BLaER1 (cell line): ENCODE results near the gene CSNK1D.

ENCODE experiments used
- H3K27ac ChIP-seq: shearing (Covaris generic); formaldehyde crosslinking; 2 replicates; pipeline ENCODE4 v1.8.1; 2022
- H3K27me3 ChIP-seq: shearing (Covaris generic); formaldehyde crosslinking; 2 replicates; pipeline ENCODE4 v1.8.1; 2022
- H3K36me3 ChIP-seq: shearing (Covaris generic); formaldehyde crosslinking; 2 replicates; pipeline ENCODE4 v1.8.1; 2022
- H3K4me1 ChIP-seq: shearing (Covaris generic); formaldehyde crosslinking; 2 replicates; pipeline ENCODE4 v1.8.1; 2022
- H3K4me2 ChIP-seq: shearing (Covaris generic); formaldehyde crosslinking; 2 replicates; pipeline ENCODE4 v1.8.1; 2022
- H3K4me3 ChIP-seq: shearing (Covaris generic); formaldehyde crosslinking; 2 replicates; pipeline ENCODE4 v1.8.1; 2022
- H3K9ac ChIP-seq: shearing (Covaris generic); formaldehyde crosslinking; 2 replicates; pipeline ENCODE4 v1.8.1; 2022
- H3K9me3 ChIP-seq: shearing (Covaris generic); formaldehyde crosslinking; 2 replicates; pipeline ENCODE4 v1.8.1; 2022
- H4K20me1 ChIP-seq: shearing (Covaris generic); formaldehyde crosslinking; 2 replicates; pipeline ENCODE4 v1.8.1; 2022
- Cebpa-rat ChIP-seq: shearing (Covaris generic); IDR thresholded peaks from 2 replicates; pipeline ENCODE4 v1.8.1; 2022

The CSNK1D gene

DNA sequence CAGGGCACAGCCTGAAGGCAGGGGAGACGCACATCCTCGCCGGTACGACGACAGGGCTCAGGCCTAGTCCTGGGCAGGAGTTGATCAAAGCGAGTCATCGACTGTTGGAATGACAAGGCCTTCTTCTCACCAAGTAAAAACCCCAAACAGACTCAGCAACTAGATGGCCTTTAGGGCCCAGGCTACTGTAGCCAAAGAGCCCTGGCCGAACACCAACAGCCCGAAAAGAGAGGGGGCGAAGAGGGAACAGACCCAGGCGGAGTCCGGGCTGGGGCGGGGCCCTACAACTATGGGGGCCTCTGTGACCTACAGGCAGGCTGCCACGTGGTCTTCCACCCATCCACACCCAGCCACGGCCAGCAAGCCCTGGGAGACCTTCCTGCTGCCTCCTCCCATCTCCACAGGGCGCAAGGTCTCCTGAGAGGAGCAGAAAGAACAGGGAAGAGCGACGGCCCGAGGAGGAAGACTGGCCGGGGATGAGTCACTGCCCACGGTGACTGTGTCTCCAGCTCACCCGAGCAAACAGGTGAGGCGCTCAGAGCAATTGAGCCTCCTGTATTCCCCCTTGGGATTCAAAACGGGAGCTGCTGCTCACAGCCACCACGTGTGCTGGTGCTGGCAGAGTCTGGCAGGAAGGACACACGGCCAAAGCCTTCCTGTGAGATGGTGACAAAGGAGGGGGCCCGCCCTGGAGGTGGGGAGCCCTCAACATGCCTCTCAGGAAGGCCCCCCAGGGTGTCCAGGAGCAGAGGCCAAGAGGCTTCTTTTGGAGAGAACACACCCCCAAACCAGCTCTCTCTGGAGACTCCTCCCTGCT, 26.9 kb downstream of the CSNK1D start:
- TF ChIP-seq Cebpa-rat: no peak
- H4K20me1 ChIP-seq: peaks cover 100% of the 10 kb centered on the region
- no peaks in the 10 kb centered on the region for H3K9me3 ChIP-seq
- H3K27me3 ChIP-seq: no peaks in the 10 kb centered on the region
- H3K4me2 ChIP-seq: peak overlapping the region; percentile 81
- H3K4me3 ChIP-seq: peak overlapping the region; percentile 6; the same call in 1 of the 2 replicates
- peak overlapping the region; percentile 74 for H3K27ac ChIP-seq
- peaks cover 97% of the 10 kb centered on the region for H3K36me3 ChIP-seq
- H3K9ac ChIP-seq: peak overlapping the region; percentile 58; the same call in 1 of the 2 replicates
- peaks cover 86% of the 10 kb centered on the region for H3K4me1 ChIP-seq

DNA sequence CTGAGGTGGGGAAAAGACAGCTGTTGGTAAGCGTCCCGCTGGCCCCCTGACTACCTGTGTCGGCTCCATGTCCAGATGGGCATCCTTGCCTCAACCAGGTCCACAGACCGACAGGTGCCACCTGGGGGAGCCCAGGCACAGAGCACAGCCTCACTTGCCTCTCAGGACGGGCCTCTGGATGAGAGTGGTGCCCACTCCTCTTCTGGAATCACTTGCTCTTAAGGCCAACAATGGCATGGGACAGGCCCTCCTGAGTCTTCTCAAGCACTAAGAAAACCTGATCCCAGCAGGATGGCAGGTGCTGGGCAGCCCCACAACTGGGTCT, 27.5 kb downstream of the CSNK1D start:
- Histone ChIP-seq H3K9me3 (no peaks in the 10 kb centered on the region), H3K27ac (peak overlapping the region; percentile 74; the same call in 1 of the 2 replicates), H3K27me3 (no peaks in the 10 kb centered on the region), H3K4me3 (no peak overlapping the region), H3K36me3 (peaks cover 97% of the 10 kb centered on the region), H3K4me1 (peaks cover 87% of the 10 kb centered on the region), H3K9ac (peak overlapping the region; percentile 58; the same call in 1 of the 2 replicates), H4K20me1 (peaks cover 100% of the 10 kb centered on the region), H3K4me2 (peak overlapping the region; percentile 81)
- no peak for TF ChIP-seq Cebpa-rat

DNA sequence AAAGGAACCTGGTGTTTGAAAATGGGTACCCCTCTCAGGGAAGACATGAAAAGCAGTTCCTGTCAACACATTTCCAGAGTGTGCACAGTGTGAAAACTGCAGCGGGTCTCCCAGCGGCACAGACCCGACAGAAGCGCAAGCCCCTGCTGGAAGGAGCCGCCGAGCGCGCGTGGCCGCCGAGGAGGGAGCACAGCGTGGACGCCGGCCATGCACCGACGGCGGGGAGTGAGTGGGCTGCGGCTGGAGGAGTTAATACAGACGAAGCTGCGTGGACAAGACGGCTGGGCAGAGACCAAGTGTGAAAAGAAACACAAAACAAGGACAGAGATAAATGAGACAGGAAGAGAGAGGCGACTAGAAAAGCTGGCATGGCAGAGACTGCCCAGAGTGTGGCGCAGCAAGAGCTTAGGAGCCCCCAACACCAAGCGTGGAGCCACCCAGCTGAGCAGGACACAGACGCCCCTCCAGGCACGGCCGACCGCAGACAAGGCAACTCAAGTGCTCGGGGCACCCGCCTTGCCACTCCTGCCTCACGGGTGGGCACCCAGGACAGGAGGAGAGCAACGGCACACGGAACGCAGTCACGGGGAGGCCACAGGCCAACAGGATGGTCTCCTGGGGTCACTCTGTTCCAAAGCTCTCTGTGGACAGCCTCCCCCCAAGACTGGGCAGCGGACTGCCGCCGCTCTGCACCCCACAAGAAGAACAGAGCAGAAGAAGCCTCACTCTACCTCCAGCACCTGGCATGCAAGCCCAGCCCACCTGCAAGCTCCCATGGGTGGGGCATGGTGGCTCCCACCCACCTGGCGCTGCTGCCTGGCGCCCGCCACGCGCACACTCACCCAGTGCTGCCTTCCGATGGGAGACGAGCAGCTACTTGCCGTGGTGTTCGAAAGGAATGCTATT, 28.1 kb downstream of the CSNK1D start:
- Histone ChIP-seq H3K4me1 (peaks cover 87% of the 10 kb centered on the region), H3K4me3 (no peak overlapping the region), H3K4me2 (0 out of 2 replicates have a peak overlapping the region, but pooled peaks have one; percentile 81), H3K9ac (no peak overlapping the region), H3K36me3 (peaks cover 97% of the 10 kb centered on the region), H3K9me3 (no peaks in the 10 kb centered on the region), H3K27me3 (no peaks in the 10 kb centered on the region), H3K27ac (peak overlapping the region; percentile 74; the same call in 1 of the 2 replicates), H4K20me1 (peaks cover 100% of the 10 kb centered on the region)
- no peak for TF ChIP-seq Cebpa-rat

DNA sequence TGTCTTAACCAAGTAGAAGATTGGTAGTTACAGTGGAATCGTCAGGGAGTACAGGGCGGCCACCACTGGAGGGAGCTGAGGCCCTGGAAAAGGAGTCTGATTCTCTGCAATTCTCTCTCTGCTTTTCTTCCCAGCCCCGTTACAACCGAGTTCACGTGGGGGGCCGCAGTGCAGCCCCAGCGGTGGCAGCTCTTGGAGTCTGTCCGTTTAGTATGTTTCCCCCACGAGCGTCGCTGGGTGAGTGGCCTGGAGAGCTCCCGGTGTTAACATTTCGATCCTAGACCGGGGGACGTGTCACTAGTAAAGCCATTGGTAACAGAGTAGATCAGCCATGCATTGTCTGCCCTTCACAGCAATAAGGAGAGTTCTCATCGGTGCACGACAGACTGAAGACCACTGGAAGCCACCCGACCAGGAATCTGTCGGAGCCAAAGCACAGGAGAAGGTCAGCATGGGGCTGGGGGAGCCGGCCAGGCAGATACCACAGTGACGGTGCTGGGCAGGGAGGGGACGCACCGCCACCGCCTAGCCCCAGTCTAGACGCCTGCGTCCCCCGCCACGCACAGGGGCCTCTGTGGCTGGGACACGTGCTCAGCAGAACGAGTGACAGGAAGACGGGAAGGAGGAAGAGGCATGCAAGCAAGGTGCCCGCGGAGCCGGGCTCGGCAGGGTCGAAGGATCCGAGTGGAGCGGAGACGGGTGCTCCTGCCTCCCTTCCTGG, 28.9 kb downstream of the CSNK1D start:
- Histone ChIP-seq H3K4me2 (no peak overlapping the region), H3K9ac (no peak overlapping the region), H3K27ac (0 out of 2 replicates have a peak overlapping the region, but pooled peaks have one; percentile 19), H3K36me3 (peaks cover 97% of the 10 kb centered on the region), H3K4me1 (peaks cover 87% of the 10 kb centered on the region), H3K27me3 (no peaks in the 10 kb centered on the region), H3K9me3 (no peaks in the 10 kb centered on the region), H4K20me1 (peaks cover 100% of the 10 kb centered on the region), H3K4me3 (no peak overlapping the region)
- no peak for TF ChIP-seq Cebpa-rat

DNA sequence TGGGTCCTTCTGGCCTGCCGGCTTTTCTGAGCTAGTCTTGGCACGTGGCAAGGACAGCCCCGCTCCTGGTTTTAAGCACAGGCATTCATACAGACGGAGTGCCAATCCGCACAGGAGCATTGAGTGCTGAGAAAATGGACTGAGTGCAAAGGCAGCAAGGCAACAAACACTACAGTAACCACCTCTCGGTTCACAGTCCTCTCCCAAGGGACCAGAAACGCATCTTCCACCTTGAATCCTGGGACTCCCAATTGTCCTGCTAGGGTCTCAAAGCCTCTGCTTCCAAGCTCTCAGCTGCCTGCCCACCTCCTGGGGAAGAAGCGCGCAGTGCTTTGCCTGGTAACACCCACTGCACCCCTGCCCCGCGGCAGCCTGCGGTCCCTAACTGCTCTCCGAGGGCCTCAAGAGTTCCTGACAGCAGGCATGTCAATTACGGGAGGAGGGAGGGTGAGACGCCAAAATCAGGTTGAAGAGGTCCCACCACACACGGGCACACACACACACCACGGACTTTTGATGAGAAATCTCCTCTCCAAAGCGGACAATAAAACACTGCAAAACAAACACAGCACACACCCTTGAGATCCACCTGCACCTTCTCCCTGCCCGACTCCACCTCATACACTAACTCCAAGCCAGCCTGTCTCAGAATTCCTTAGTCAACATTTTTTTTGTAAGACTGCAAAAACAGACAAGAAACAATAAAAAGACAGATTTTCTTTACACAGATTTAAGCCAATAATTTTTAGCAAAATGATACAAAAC, 29.7 kb downstream of the CSNK1D start:
- no peak for TF ChIP-seq Cebpa-rat
- Histone ChIP-seq H3K9me3 (no peaks in the 10 kb centered on the region), H3K27me3 (no peaks in the 10 kb centered on the region), H3K4me2 (no peak overlapping the region), H3K4me1 (peaks cover 87% of the 10 kb centered on the region), H3K4me3 (no peak overlapping the region), H4K20me1 (peaks cover 100% of the 10 kb centered on the region), H3K9ac (no peak overlapping the region), H3K36me3 (peaks cover 92% of the 10 kb centered on the region), H3K27ac (no peak overlapping the region)

DNA sequence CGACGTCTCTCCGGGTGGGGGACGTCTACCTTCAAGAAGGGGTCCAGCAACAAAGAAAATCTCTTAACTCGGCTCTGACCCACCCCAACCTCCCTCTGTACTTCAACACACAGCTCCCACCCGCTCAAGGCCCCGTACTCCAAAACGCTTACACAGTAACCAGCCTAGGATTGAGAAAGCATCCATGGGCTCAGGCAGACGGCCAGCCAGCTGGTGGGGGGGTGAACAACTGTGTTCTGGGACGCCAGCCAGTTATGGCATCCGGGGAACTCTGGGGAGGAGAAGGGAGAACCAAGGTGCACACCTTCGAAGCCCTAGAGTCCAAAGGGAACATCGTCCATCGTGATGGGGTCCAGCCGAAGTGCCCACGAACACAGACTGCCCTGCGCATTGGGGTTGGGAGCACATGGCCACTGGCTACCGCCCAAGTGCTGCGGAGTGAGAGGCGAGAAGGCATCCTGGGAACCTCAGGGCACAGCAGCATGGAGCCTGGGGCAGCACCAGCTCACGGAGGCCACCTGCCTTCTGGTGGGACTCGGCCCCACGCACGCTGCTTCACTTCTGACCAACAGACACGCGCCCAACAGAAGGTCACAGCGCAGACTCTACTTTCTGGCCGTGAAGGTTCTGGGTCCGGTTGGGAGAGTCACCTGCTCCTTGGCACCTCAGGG, 30.4 kb downstream of the CSNK1D start:
- no peaks in the 10 kb centered on the region for H3K27me3 ChIP-seq
- TF ChIP-seq Cebpa-rat: no peak
- no peaks in the 10 kb centered on the region for H3K9me3 ChIP-seq
- no peak overlapping the region for H3K27ac ChIP-seq
- peaks cover 100% of the 10 kb centered on the region for H4K20me1 ChIP-seq
- H3K4me3 ChIP-seq: no peak overlapping the region
- peaks cover 87% of the 10 kb centered on the region for H3K4me1 ChIP-seq
- H3K4me2 ChIP-seq: no peak overlapping the region
- no peak overlapping the region for H3K9ac ChIP-seq
- peaks cover 85% of the 10 kb centered on the region for H3K36me3 ChIP-seq

DNA sequence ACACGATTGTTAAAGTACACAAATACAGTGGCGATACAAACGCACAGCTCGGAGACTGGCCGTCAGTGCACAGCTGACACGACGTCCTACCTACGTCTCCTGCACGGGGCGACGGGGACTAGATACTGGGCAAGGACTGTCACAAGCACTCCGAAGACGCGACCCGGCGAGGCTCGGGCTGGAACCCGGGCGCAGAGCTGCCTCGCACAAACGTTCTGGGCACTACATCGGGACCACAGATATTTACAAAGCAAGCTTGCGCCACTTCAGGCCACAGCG, 30.9 kb downstream of the CSNK1D start:
- Histone ChIP-seq H3K4me1 (peaks cover 87% of the 10 kb centered on the region), H3K27me3 (no peaks in the 10 kb centered on the region), H4K20me1 (peaks cover 100% of the 10 kb centered on the region), H3K27ac (no peak overlapping the region), H3K9ac (no peak overlapping the region), H3K4me2 (peak overlapping the region; percentile 39; the same call in 1 of the 2 replicates), H3K36me3 (peaks cover 84% of the 10 kb centered on the region), H3K4me3 (no peak overlapping the region), H3K9me3 (no peaks in the 10 kb centered on the region)
- TF ChIP-seq Cebpa-rat: no peak

DNA sequence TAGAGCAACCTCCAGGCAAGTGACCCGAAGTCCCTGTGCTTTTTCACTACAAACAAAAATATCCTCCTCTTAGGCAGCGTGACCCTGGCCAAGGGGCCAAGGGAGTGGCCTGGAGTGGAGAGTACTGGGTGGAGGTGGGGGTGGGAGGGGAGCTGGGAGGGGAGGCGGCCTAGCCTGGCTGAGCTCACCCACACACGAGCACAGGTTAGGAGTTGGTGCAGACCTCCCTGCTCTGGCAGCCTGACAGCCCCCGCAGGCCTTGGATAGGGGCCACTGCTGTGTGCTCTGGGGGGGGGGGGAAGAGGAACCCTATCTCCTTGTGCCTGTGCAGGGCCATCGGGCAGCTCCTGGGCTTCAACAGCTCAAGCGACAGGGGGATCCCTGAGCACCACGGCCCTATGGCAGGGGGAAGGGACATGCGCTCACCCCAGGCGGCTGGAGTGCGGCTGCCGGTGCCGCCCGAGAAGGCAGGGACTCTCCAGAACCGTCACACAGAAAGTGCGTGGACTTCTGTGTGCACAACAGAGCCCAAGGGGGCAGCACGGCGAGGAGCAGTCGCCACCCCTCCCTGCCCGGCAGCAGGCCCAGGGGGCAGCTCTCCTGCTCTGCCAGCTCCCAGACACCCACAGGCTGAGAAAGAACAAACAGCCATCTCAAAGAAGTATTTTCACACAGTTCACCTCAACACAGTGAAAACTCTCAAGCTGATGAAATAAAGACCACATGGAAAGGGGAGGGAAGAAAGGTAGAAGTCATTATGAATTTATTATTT, 31.4 kb downstream of the CSNK1D start:
- Histone ChIP-seq H3K4me2 (peak overlapping the region; percentile 99), H3K9me3 (no peaks in the 10 kb centered on the region), H3K36me3 (peaks cover 84% of the 10 kb centered on the region), H3K27ac (peak overlapping the region; percentile 63), H3K9ac (0 out of 2 replicates have a peak overlapping the region, but pooled peaks have one; percentile 45), H4K20me1 (peaks cover 100% of the 10 kb centered on the region), H3K4me3 (no peak overlapping the region), H3K4me1 (peaks cover 87% of the 10 kb centered on the region), H3K27me3 (no peaks in the 10 kb centered on the region)
- no peak for TF ChIP-seq Cebpa-rat
